Stimulated activated CD4-positive, alpha-beta T cell treated with anti-CD3 and anti-CD28 coated beads, Interleukin-12 subunit alpha, Interleukin-12 subunit beta, amount 100 ng/mL, for 4 hours (primary cell): ENCODE measurements around the gene TMEFF2.

Source experiments
- DNase-seq: peaks from one replicate; pipeline ENCODE4 v3.0.0-alpha.2; 2020

TMEFF2 gene

DNA sequence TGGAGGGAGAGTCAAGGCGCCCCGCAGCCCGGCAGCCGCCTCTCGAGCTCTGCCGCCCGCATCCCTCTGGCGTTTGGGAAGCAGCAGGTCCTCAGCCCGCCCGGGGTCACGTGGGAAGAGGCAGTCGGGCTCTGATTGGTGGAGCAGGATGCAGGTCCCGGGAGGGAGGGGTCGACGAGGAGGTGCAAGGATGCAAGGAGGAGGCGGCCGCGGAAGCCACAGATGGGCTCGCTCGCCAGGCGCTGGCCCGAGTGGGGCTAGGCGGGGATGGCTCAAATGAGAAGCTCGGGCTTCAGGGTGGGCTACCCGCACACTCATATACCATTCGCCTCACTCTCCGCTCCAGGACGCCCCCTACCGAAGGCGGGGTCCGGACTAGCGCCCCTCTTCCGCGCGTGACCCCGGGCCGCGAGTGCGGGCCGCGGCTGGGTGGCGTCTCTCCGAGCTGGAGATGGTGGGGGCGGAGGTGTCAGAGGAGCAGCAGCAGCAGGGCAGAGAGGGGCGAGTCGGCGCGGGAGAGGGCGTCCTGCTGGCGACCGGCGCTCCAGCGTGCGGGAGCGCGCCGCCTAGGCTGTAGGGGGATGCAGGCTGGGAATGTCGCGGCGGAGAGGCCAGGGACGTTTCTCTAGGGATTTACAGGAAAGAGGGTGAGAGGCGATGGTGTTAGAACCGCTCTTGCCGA lies at the start of gene TMEFF2:
Gene TMEFF2, minus strand, starts transcription at position 68 of the 682 bp plus-strand sequence. CDS start 409 bp downstream, outside the sequence.
- DNase-seq: peak; percentile 42

GRCh38 chr2:192243488-192243887 lies 48.8 kb upstream of the TMEFF2 start:
- DNase-seq: no peak

GRCh38 chr2:192236136-192236535 lies 41.4 kb upstream of the TMEFF2 start:
- no peak for DNase-seq

- DNase-seq: no peak
Measured at GRCh38 chr2:192230889-192231453, 36.2 kb upstream of the TMEFF2 start.

- DNase-seq: no peak
Measured at GRCh38 chr2:192228685-192229084, 34.0 kb upstream of the TMEFF2 start.

- DNase-seq: no peak
Measured at GRCh38 chr2:192218970-192219369, 24.2 kb upstream of the TMEFF2 start.

DNA sequence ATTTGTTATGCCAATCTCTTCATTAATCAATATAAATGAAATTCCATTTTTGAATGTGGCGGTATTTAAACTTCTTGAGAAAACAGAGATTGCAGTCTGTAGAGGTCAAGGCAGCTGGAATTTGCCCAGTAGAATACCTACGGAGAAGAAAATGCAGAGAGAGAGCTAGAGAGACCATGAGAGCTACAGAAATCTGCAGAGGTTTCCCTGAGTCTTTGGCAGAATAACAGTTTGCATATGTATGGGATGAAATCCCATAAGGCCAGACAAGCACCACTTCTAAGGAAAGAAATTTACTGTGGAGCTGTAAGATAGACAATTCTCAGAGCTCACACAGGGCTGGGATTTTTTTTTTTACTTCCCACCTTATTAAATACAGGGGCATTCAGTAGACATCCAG lies 23.6 kb upstream of the TMEFF2 start:
- DNase-seq: no peak

DNA sequence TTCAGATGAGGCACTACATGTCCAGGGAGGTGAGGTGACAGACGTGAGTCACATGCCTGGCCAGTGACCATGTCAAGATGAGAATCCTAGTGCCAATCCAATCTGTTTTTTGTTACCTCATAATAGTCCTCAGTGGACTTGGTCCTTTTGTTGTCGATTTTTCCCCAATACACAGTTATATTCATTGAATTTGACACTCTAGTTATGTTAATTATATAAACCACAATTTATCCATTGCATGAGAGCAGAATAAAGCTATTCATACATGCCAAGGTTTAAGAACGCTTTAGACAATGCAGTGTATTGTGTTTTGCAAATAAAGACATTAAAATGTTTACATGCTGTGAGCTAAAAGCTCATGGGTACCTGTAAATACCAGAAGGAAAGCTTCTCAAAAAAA lies 21.6 kb upstream of the TMEFF2 start:
- DNase-seq: no peak

DNA sequence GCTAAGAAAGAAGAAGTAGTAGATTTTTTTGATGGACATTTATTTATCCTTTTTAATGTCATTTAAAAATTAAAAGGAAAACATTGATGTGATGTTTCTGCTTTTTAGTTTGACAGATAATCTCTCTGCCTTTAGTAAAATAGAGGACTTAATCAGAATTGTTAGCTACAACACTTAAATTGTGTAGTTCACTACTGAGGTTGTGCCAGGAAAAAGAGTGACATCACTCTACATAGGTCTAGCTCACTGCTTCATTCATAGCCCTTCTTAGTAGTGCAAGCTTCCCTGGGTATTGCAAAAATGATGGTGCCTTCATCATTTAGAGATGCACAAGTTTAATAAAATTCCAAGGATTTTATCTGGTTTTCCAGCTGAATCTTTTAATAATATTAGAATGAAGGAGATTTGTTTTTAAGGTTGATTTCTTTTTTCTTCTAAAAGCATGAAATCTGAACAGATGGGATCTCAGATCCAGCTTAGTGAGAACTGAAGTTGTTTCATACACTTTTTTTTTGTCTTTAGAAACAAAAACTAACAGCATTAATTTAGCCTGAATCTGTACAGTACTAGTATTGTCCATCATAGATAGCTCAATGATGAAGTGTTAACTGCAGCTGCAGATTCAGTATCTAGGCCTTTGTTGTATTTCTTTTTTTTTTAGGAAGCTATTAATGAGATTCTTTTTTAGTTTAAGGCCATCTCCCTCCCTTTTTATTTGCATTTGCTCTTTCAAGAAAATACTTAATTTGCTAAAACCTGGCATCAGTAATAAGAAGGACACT lies 20.6 kb upstream of the TMEFF2 start:
- no peak for DNase-seq

GRCh38 chr2:192208848-192209247 lies 14.1 kb upstream of the TMEFF2 start:
- DNase-seq: no peak

DNA sequence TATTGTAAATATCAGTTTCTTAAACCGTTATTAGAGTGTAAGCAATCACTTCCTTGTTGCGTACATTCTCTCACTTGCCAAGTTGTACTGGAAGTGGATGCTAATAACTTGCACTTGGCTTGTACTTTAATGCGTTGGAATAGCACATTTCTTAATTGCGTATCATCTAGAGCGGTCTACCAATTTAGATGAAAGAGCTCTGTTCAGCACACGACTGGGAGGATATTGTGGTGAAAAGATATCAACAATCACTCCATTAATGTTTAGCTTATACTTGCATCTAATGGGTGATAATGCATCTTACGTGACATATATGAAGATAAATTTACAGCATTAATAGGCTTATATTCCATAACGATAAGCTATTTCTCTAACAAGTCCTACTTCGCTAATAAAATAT lies 11.7 kb upstream of the TMEFF2 start:
- no peak for DNase-seq

GRCh38 chr2:192203876-192204275 lies 9.1 kb upstream of the TMEFF2 start:
- DNase-seq: no peak

GRCh38 chr2:192202373-192202772 lies 7.6 kb upstream of the TMEFF2 start:
- no peak for DNase-seq

DNA sequence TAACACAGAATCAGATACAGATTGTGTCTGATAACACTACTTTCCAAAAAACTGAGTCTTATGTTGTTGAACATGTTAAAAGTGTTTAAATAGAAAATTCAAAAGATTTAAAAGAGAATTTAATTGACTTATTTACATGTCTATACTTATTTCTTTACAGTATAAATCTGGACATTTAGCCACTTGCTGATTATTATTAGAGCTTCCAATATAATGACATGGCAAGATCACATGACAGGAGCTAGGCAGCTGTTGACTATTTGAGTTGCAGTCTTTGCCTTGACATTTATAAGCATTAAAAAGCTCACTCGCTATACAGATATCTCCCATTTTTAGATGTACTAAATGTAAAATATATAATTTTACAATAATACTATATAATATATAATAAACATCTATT lies 6.4 kb upstream of the TMEFF2 start:
- no peak for DNase-seq

GRCh38 chr2:192197357-192197756 lies 2.6 kb upstream of the TMEFF2 start:
- DNase-seq: no peak

DNA sequence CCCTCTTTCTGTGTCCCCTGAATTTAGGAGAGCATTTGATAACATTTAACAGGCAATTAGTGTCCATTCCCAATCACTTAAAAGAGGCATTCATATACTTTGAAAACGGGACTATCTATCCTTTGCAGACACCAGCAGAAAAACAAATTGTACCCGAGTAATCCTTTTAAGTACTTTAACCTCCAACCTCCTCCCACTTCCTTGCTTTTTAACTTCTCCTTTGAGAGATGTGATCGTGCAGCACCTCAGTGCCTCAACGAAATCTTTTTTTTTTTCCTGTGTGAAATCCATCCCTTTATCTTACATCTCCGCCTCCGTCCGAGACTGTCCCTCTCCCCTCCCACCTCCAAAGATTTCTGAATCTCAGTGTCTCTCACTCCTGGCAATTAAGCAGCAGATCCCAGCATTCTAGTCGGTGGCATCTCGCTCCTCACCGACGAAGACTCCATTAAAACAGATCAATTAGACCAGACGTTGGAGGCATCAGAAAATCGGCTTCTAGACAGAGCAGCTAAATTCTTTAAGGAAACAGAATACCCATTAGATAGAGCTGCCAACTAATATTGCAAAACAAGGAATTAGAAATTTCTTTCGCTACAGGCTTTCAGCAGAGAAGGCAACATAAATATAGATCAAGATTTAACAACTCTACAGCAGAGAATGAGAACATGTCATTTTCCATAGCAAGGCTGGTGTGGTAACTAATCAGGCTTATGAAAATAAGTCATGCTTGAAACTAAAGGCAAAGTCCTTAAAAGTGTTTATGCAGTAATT lies 1.9 kb upstream of the TMEFF2 start:
- DNase-seq: no peak

DNA sequence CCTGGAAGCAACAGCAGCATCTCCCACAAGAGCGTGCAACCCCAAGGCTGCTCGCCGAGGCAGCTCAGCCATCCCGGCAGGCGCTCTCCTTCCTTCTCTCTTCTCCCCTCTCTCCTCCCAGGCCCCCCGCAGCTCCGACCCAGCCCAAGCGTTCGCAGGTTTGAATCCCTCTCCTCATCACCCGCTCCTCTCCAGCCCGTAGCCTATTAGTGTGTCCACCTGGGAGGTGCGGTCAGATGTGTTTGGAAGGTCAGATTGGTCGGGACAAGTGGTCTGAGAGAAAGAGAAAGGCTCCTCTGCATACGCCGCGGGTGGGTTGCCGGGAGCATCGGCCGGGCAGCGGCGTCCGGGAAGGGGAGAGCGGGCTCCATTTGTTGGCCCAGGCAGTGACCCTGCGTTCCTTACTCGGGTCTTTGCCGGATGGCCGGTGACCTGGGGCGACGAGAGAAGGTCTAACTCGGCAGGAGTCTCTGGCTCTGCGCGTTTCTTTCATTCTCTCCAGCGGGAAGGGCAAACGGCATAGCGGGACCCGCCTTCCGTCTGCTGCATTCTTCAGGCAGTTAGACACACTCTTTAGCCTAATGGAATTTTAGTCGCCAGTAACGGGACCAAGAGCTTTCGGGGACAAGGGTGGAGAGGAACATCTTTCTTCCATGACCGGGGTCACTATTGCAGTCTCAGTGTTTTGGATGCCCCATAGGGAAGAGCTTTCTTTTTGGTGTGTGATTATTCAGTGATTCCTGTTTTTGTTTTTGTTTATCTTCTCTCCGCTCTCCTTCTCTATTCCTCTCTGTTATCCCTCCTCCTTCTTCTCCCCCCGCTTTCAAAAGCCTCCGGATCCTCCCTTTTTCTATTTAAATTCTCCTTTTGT lies 1.1 kb upstream of the TMEFF2 start:
- peak; percentile 3 for DNase-seq

DNA sequence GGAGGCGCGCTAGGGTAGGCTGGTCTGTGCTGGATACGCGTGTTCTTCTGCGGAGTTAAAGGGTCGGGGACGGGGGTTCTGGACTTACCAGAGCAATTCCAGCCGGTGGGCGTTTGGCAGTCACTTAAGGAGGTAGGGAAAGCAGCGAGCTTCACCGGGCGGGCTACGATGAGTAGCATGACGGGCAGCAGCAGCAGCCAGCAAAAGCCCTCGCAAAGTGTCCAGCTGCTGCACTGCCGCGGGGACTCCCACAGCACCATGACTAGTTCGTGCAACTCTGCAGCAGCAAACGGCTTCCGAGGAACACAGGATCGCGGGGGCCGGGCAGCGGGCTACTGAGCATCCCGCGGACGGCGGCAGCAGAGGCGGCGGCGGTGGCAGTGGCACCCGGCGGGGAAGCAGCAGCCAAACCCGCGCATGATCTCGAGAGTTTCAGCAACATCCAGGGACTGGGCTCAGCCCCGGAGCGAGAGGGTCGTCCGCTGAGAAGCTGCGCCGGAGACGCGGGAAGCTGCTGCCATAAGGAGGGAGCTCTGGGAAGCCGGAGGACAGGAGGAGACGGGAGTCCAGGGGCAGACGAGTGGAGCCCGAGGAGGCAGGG lies 368 bp downstream of the TMEFF2 start:
- DNase-seq: peak; percentile 13

DNA sequence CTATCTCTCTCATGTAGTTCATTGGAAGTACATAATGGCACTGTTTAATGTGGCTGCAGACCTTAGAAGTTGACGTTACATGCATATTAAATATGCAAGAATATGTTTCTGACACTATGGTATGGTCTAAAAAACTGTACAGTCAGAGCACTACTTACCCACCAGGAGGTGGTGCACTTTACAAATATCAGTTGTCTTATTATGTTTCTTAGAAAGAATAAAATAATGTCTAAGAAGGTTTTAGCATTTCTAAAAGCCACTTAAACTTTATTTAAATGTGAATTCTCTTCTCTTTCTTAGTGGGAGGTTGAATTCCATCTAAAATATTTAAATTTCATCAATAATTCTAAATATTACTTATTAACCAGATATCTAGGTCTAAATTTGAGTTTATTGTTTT lies 4.3 kb downstream of the TMEFF2 start:
- no peak for DNase-seq

DNA sequence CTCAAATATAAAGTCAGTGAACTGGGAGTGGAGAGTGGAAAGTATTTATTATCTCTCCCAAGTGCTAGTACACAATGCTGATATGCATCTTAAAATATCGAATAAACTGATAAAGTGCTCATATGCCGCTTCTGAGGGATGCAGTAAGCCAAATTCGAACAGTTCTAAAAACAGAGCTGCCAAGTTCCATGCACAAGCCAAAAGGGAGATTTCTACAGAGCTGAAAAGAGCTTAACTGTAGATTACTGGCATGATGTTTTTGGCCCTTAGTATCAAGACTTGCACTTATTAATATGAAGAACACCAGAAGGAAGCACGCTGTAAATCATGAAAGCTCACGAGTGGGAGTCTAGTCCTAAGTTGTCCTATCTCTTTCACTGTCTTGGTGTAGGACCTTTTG lies 7.9 kb downstream of the TMEFF2 start:
- no peak for DNase-seq

GRCh38 chr2:192184349-192184748 lies 10.4 kb downstream of the TMEFF2 start:
- no peak for DNase-seq

GRCh38 chr2:192183296-192183695 lies 11.4 kb downstream of the TMEFF2 start:
- no peak for DNase-seq
